Fibroblast of lung (primary cell): Measurements from ENCODE around the gene SPRYD3. TPM values are rescaled to one million over a fixed set of nuclear protein-coding genes. Genes with fewer than 3 reads are reported as not detected.

Experiments used
- DNase-seq, 2 donors: peaks; one replicate each; pipeline versions ENCODE4 v3.0.0 to v3.0.0-alpha.2; 2010; ENCODE audit warnings: low read depth in 2 of 2
- H2AFZ ChIP-seq: 2 replicates; pipeline ENCODE4 v1.5.1; 2012; ENCODE audit warnings: low read length, control low read depth, inconsistent platforms
- H3K27ac ChIP-seq: 2 replicates; pipeline ENCODE4 v1.5.1; 2011; ENCODE audit warnings: low read length, control low read depth; ENCODE audit not compliant: insufficient read depth
- H3K27me3 ChIP-seq: 2 replicates; pipeline ENCODE4 v1.5.1; 2011; ENCODE audit warnings: mild to moderate bottlenecking, low read length; ENCODE audit not compliant: control insufficient read depth, insufficient read depth
- H3K36me3 ChIP-seq: 2 replicates; pipeline ENCODE4 v1.5.1; 2011; ENCODE audit warnings: low read length; ENCODE audit not compliant: control insufficient read depth, insufficient read depth
- H3K4me1 ChIP-seq: 2 replicates; pipeline ENCODE4 v1.5.1; 2011; ENCODE audit warnings: low read length; ENCODE audit not compliant: control insufficient read depth, insufficient read depth; ENCODE audit errors: extremely low read depth
- H3K4me2 ChIP-seq: 2 replicates; pipeline ENCODE4 v1.5.1; 2011; ENCODE audit warnings: low read length, control low read depth; ENCODE audit not compliant: insufficient read depth; ENCODE audit errors: extremely low read depth
- H3K4me3 ChIP-seq, 4 experiments: fragments of 200-600 bp in 1 of 4; sonication (generic) in 1 of 4; replicated peaks in 1 of 4; 2 replicates each; pipeline ENCODE4 v1.5.1; 2011 to 2016; ENCODE audit warnings: low read length in 4 of 4, low read depth in 3 of 4, mild to moderate bottlenecking in 3 of 4, control low read depth in 2 of 4, inconsistent platforms in 1 of 4, mixed read lengths in 1 of 4; ENCODE audit not compliant: insufficient read depth in 1 of 4; ENCODE audit errors: control extremely low read depth in 1 of 4
- H3K79me2 ChIP-seq: 2 replicates; pipeline ENCODE4 v1.5.1; 2012; ENCODE audit warnings: mild to moderate bottlenecking, low read length, inconsistent platforms; ENCODE audit not compliant: control insufficient read depth, insufficient read depth
- H3K9ac ChIP-seq: 2 replicates; pipeline ENCODE4 v1.5.1; 2011; ENCODE audit warnings: mild to moderate bottlenecking, low read length, control low read depth; ENCODE audit not compliant: insufficient read depth
- H3K9me3 ChIP-seq: 2 replicates; pipeline ENCODE4 v1.5.1; 2012; ENCODE audit warnings: low read depth, low read length; ENCODE audit not compliant: control insufficient read depth, insufficient read depth
- H4K20me1 ChIP-seq: 2 replicates; pipeline ENCODE4 v1.5.1; 2011; ENCODE audit warnings: low read length; ENCODE audit not compliant: control insufficient read depth, insufficient read depth; ENCODE audit errors: extremely low read depth
- EZH2 ChIP-seq: IDR thresholded peaks from 2 replicates; pipeline ENCODE4 v1.5.1; 2012; ENCODE audit warnings: low read length, control low read depth, mild to moderate bottlenecking; ENCODE audit errors: missing control alignments
- polyA plus RNA-seq, 2 donors: library from polyadenylated mRNA; depleted of rRNA in 1 of 2; stranded (reverse) in 1 of 2; unstranded in 1 of 2; fragments of >200 nt; gene quantifications; 2 replicates each; pipeline ENCODE4 v1.2.1, GENCODE V29; 2011 to 2012; ENCODE audit warnings: missing spikeins in 1 of 2
- total RNA-seq: library from RNA; depleted of rRNA; stranded (reverse); fragments of >200 nt; gene quantifications from 2 replicates; pipeline ENCODE4 v1.2.1, GENCODE V29; 2014
- TF ChIP-seq, protein P1 (sequence below), 2 donors: IDR thresholded peaks in 1 of 2; conservative IDR thresholded peaks in 1 of 2; 1 replicate in 1 of 2; 2 replicates in 1 of 2; pipeline ENCODE4 v1.5.1; 2011 to 2012; ENCODE audit warnings: low read length in 2 of 2, control low read depth in 1 of 2, inconsistent platforms in 1 of 2, low read depth in 1 of 2, mild to moderate bottlenecking in 1 of 2

The SPRYD3 gene
- total and polyA plus RNA-seq, 2 donors (not counting 1 experiment from before 2014, with no cell fraction given): 18.2 to 23.3 TPM

DNA sequence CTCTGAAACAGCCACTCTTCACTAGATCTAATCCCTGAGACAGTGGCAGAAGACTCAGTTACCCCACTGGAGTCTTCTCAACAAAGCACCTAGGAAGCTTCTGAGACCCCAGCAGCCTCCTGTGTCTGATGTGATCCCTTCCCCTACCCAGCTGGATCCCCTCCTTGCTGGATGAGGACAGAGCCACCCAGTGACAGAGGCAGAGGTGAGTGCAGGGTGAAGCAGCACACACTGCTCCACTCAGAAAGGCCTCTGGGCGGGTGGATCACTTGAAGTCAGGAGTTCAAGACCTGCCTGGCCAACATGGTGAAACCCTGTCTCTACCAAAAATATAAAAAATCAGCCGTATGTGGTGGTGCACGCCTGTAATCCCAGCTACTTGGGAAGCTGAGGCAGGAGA lies 2.7 kb downstream of the SPRYD3 start:
- H2AFZ ChIP-seq: no peak overlapping the region
- H3K4me3 ChIP-seq: no peak overlapping the region
- H3K27me3 ChIP-seq: no peaks in the 10 kb centered on the region
- no peaks in the 10 kb centered on the region for H3K9me3 ChIP-seq
- H4K20me1 ChIP-seq: no peaks in the 10 kb centered on the region
- H3K36me3 ChIP-seq: peaks cover 19% of the 10 kb centered on the region
- peaks cover 19% of the 10 kb centered on the region for H3K4me1 ChIP-seq
- H3K9ac ChIP-seq: no peak overlapping the region
- no peak overlapping the region for H3K27ac ChIP-seq
- H3K4me2 ChIP-seq: no peak overlapping the region
- H3K79me2 ChIP-seq: peaks cover 8% of the 10 kb centered on the region
- DNase-seq: no peak
- TF ChIP-seq EZH2: no peak
- TF ChIP-seq, protein P1, sequence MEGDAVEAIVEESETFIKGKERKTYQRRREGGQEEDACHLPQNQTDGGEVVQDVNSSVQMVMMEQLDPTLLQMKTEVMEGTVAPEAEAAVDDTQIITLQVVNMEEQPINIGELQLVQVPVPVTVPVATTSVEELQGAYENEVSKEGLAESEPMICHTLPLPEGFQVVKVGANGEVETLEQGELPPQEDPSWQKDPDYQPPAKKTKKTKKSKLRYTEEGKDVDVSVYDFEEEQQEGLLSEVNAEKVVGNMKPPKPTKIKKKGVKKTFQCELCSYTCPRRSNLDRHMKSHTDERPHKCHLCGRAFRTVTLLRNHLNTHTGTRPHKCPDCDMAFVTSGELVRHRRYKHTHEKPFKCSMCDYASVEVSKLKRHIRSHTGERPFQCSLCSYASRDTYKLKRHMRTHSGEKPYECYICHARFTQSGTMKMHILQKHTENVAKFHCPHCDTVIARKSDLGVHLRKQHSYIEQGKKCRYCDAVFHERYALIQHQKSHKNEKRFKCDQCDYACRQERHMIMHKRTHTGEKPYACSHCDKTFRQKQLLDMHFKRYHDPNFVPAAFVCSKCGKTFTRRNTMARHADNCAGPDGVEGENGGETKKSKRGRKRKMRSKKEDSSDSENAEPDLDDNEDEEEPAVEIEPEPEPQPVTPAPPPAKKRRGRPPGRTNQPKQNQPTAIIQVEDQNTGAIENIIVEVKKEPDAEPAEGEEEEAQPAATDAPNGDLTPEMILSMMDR (conservative IDR thresholded peaks at IDR 0.05 in 1 of 2, IDR thresholded peaks at IDR 0.05 in 1 of 2; ENCODE audit: low read depth in 1 of 2, low read length in 2 of 2): no peak

DNA sequence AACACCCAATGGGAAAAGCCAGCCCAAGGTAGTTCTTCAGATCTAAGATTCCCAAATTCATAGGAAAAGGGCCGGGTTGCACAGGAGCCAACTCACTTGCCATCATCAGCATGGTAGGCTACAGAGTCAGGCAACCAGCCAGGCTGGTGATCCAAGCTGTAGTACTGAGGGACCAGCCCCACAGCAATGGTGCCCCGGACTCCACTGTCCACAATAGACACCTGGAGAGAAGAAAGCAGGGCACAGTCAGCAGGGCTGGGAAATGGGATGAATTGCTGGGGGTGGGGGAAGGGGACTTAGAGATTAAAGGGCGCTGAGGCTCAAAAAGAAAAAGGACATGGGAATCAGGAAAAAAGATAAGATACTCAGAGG lies 4.2 kb downstream of the SPRYD3 start:
- no peak overlapping the region for H3K27ac ChIP-seq
- H4K20me1 ChIP-seq: no peaks in the 10 kb centered on the region
- TF ChIP-seq EZH2: no peak
- TF ChIP-seq, protein P1 (conservative IDR thresholded peaks at IDR 0.05 in 1 of 2, IDR thresholded peaks at IDR 0.05 in 1 of 2; ENCODE audit: low read depth in 1 of 2, low read length in 2 of 2): no peak
- no peak overlapping the region for H3K4me2 ChIP-seq
- H3K4me1 ChIP-seq: peaks cover 19% of the 10 kb centered on the region
- peaks cover 8% of the 10 kb centered on the region for H3K79me2 ChIP-seq
- no peak for DNase-seq
- H3K27me3 ChIP-seq: no peaks in the 10 kb centered on the region
- H3K36me3 ChIP-seq: peaks cover 19% of the 10 kb centered on the region
- no peak overlapping the region for H2AFZ ChIP-seq
- H3K4me3 ChIP-seq: no peak overlapping the region
- H3K9ac ChIP-seq: no peak overlapping the region
- H3K9me3 ChIP-seq: no peaks in the 10 kb centered on the region

DNA sequence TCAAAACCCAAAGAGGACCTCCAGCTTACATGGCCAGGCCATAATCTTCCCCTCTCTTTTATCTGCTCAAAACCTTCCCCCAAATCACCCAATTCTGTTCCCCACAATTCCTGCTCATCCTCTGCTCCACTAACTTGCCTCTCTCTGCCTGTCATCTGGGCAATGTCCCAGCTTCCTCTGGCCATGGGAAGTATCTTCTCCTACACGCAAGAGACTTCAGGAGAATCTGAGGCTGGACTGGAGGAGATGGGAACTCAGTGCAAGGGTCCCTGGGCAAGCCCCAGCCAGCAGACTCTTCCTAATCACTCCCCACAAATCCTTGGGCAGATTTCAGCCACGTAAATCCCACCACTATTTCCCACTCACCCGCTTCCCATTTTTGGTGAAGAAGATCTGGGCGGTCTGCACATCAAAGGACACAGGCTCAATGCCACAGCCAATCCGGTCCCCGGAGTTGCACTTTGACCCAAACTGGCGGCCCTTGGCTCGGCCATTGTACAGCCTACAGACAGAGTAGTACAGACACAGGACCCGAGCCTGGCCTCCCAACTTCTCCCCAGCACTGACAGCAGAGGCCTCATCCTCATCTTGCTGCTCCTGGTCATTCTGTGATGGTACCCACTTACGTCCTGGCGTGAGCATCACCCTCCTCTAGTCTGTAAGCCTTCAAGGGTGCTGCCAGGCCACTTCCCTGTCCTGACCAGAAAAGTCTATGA lies 4.7 kb downstream of the SPRYD3 start:
- Histone ChIP-seq H3K36me3 (peaks cover 19% of the 10 kb centered on the region), H3K4me1 (peaks cover 19% of the 10 kb centered on the region), H4K20me1 (no peaks in the 10 kb centered on the region)

More for the DNA sequence above, 4.7 kb downstream of the SPRYD3 start:
- Histone ChIP-seq H3K9ac (no peak overlapping the region), H3K27me3 (no peaks in the 10 kb centered on the region), H3K27ac (no peak overlapping the region), H3K4me2 (no peak overlapping the region), H3K4me3 (no peak overlapping the region), H2AFZ (no peak overlapping the region), H3K9me3 (no peaks in the 10 kb centered on the region), H3K79me2 (peaks cover 8% of the 10 kb centered on the region)
- TF ChIP-seq EZH2: no peak
- TF ChIP-seq, protein P1 (conservative IDR thresholded peaks at IDR 0.05 in 1 of 2, IDR thresholded peaks at IDR 0.05 in 1 of 2; ENCODE audit: low read depth in 1 of 2, low read length in 2 of 2): no peak
- no peak for DNase-seq
